ENCODE results near the gene SLC6A8.

Gene SLC6A8

GRCh38 chrX:153687121-153688039, at the start of gene SLC6A8:
SLC6A8 (plus strand) TSS chrX:153687926; CDS start chrX:153688575, 649 bp downstream.
- DNase-seq: no peak

GRCh38 chrX:153638041-153638371, 49.7 kb upstream of the SLC6A8 start:
- no peak for DNase-seq

- no peak for DNase-seq
Observed at GRCh38 chrX:153638436-153639176, 49.1 kb upstream of the SLC6A8 start.

GRCh38 chrX:153639177-153640044, 48.3 kb upstream of the SLC6A8 start:
- no peak for DNase-seq

GRCh38 chrX:153640045-153640686, 47.6 kb upstream of the SLC6A8 start:
- no peak for DNase-seq

- no peak for DNase-seq
Observed at GRCh38 chrX:153640736-153641575, 46.8 kb upstream of the SLC6A8 start.

- no peak for DNase-seq
Observed at GRCh38 chrX:153641627-153642026, 46.1 kb upstream of the SLC6A8 start.

GRCh38 chrX:153642051-153642654, 45.6 kb upstream of the SLC6A8 start:
- no peak for DNase-seq

- DNase-seq: no peak
Observed at GRCh38 chrX:153642655-153643430, 44.9 kb upstream of the SLC6A8 start.

- no peak for DNase-seq
Observed at GRCh38 chrX:153643431-153644351, 44.0 kb upstream of the SLC6A8 start.

GRCh38 chrX:153644356-153645125, 43.2 kb upstream of the SLC6A8 start:
- no peak for DNase-seq

- DNase-seq: no peak
Observed at GRCh38 chrX:153645151-153645550, 42.6 kb upstream of the SLC6A8 start.

GRCh38 chrX:153645921-153646488, 41.7 kb upstream of the SLC6A8 start:
- no peak for DNase-seq

GRCh38 chrX:153646620-153647373, 40.9 kb upstream of the SLC6A8 start, which contains the start of gene DUSP9:
DUSP9 (plus strand) TSS chrX:153647203; CDS start chrX:153647954, 751 bp downstream.
- no peak for DNase-seq

GRCh38 chrX:153647461-153648357, 40.0 kb upstream of the SLC6A8 start:
- DNase-seq: no peak

Data from stimulated activated CD4-positive, alpha-beta T cell treated with anti-CD3 and anti-CD28 coated beads, Interleukin-1b, Interleukin-23, amount 100 ng/mL, for 48 hours (primary cell).